COLO668 (cell line): Measurements from ENCODE around the gene PLCXD1.
"Not testable (repeated sequence)": the region's sequence is repeated elsewhere in the genome, so short reads cannot be mapped to it uniquely, and the experiment has no call there.

Experiments used
- DNase-seq: peaks from one replicate; lab custom pipeline; 2025; ENCODE audit not compliant: unreplicated experiment; lab: John Stamatoyannopoulos, UW

The PLCXD1 gene, protein sequence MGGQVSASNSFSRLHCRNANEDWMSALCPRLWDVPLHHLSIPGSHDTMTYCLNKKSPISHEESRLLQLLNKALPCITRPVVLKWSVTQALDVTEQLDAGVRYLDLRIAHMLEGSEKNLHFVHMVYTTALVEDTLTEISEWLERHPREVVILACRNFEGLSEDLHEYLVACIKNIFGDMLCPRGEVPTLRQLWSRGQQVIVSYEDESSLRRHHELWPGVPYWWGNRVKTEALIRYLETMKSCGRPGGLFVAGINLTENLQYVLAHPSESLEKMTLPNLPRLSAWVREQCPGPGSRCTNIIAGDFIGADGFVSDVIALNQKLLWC

DNA sequence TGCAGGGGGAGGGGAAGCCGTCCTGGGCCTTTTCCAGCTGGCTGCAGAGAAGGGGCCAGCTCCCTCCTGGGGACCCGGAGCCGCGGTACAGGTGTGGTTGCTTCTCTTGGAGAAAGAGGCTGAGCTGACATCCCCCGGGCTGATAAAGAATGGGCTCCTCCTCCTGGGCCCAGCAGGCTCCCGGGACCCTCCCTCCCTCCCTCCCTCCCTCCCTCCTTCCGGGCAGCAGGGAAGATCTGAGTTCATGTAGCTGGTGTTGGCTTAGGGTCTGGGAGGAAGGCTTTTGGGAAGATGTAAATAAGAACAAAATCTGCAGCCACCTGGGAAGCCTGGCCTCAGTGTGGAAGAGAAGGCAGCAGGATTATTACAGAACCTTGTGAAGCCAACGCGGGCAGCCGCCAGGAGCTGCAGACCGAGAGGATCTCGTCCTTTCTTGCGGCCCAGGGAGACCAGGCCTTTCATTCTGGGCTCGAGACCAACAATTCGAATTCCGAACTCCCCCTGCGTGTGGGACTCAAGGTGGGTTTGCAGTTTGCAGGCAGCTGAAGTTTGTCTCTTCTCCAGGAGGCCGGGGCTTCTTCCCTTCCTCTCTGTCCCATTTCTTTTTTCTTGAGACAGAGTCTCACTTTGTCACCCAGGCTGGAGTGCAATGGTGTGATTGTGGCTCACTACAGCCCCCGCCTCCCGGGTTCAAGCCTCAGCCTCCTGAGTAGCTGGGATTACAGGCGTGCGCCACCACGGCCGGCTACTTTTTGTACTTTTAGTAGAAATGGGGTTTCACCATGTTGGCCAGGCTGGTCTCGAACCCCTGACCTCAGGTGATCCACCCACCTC, at the start of gene PLCXD1:
TSS of gene PLCXD1 (plus strand) at position 216 of the 834 bp plus-strand sequence. CDS start 2,807 bp downstream, outside the sequence.
- DNase-seq = no peak

DNA sequence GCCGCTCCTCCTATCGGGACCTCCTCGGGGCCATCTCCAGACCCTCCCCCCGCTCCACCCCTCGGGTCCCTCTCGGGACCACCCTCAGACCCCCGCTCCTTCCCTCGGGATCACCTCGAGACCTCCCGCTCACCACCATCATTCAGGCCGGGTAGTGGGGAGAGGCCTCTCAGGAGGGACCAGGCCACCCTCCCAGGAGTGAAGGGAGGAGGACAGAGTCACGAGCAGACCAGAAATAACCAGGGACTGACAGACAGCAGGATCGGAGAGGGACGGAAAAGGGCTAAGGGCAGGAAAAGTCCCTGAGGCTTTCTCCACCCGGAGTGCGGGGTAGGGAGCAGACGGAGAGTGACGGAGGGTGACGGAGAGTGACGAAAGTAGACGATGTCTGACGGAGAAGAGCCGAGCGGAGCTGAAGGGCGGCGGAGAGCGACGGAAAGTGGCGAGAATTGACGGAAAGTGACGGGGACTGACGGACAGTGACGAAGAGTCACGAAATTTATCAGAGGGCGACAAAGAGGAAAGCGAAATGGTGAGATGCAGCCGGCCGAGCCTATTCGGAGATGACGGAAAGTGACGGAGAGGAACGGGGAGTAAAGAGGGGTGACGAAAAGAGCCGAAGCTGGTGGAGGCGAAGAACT, 49.4 kb upstream of the PLCXD1 start:
- DNase-seq = not testable (repeated sequence)

DNA sequence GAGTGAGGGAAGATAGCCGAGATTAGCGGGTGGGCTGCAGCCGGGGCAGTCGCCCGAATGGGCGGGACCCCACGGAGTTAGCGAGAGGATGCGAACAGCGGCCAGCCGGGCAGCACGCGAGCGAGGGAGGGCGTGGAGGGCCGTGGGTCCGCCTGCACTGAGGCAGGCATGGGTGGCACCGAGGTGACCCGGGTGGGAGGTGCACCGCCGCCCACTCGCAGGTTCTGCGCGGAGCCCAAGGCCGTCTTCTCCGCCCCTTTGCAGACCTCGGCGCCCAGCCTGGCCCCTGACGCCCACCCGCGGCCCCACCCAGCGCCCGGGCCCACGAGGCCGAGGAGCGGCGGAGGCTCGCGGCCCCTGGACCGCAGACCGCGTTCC, 48.9 kb upstream of the PLCXD1 start:
- DNase-seq = not testable (repeated sequence)

DNA sequence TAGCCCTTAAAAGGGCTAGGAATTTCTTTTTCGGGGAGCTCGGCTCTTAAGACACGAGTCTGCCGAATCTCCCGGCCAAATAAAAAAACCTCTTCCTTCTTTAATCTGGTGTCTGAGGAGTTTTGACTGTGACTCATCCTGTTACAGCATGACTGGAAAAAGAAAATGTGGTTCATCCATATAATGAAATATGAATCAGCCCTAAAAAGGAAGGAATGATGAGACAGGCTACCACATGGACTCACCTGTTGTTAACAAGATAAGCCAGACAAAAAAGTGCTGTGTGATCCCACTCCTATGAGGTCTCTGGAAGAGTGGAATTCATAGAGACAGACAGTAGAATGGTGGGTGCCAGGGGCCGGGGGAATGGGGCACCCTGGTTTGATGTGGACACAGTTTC, 45.0 kb upstream of the PLCXD1 start:
- not testable (repeated sequence) for DNase-seq

DNA sequence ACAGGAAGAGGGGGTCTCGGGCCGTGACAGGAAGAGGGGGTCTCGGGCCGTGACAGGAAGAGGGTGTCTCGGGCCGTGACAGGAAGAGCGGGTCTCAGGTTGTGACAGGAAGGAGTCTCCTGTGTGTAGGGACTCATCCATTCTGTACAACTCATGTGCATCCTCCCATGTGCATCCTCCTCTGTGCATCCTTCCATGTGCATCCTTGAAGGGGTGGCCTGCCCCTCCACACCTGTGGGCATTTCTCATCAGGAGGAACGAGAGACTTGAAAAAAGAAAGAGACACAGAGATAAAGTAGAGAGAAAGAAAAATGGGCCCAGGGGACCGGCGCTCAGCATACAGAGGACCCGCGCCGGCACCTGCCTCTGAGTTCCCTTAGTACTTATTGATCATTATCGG, 30.2 kb upstream of the PLCXD1 start:
- no peak for DNase-seq

DNA sequence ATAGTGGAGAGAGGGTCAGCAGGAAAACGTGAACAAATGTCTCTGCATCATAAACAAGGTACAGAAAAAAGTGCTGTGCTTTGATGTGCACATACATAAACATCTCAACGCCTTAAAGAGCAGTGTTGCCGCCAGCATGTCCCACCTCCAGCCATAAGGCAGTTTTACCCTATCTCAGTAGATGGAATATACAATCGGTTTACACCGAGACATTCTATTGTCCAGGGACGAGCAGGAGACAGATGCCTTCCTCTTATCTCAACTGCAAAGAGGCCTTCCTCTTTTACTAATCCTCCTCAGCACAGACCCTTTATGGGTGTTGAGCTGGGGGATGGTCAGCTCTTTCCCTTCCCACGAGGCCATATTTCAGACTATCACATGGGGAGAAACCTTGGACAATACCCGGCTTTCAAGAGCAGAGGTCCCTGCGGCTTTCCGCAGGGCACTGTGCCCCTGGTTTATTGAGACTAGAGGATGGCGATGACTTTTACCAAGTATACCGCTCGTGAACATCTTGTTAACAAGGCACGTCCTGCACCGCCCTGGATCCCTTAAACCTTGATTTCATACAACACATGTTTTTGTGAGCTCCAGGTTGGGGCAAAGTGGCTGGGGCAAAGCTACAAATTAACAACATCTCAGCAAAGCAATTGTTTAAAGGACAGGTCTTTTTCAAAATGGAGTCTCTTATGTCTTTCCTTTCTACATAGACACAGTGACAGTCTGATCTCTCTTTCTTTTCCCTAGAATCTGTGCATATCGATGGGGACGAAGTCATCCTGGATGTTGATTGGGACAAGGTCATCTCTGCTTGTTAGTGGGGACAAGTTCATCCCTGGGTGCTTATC, 29.6 kb upstream of the PLCXD1 start:
- not testable (repeated sequence) for DNase-seq

DNA sequence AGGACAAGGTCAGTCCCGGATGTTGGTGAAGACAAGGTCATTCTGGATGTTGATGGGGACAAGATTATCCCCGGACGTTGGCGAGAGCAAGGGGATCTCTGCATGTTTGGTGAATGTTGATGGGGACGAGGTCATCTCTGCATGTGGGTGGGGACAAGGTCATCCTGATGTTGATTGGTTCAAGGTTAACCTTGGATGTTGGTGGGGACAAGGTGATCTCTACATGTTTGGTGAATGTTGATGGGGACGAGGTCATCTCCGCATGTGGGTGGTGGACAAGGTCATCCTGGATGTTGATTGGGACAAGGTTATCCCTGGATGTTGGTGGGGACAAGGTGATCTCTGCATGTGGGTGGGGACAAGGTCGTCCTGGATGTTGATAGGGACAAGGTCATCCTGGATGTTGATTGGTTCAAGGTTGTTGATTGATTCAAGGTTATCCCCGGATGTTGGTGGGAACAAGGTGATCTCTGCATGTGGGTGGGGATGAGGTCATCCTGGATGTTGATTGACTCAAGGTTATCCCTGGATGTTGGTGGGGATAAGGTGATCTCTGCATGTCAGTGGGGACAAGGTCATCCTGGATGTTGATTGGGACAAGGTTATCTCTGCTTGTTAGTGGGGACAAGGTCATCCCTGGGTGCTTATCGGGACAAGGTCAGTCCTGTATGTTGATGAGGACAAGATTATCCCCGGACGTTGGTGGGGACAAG, 28.8 kb upstream of the PLCXD1 start:
- no peak for DNase-seq

DNA sequence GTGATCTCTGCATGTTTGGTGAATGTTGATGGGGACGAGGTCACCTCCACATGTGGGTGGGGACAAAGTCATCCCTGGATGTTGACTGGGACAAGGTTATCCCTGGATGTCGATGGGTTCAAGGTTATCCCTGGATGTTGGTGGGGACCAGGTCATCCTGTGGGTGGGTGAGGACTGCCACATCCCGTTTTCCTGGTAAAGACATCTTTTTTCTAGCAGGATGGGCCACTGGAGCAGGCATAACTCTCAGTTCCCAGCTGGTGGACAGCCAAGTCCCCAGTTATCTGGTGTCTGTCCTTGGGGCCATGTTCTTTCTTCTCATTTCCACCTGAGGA, 28.3 kb upstream of the PLCXD1 start:
- DNase-seq = no peak

DNA sequence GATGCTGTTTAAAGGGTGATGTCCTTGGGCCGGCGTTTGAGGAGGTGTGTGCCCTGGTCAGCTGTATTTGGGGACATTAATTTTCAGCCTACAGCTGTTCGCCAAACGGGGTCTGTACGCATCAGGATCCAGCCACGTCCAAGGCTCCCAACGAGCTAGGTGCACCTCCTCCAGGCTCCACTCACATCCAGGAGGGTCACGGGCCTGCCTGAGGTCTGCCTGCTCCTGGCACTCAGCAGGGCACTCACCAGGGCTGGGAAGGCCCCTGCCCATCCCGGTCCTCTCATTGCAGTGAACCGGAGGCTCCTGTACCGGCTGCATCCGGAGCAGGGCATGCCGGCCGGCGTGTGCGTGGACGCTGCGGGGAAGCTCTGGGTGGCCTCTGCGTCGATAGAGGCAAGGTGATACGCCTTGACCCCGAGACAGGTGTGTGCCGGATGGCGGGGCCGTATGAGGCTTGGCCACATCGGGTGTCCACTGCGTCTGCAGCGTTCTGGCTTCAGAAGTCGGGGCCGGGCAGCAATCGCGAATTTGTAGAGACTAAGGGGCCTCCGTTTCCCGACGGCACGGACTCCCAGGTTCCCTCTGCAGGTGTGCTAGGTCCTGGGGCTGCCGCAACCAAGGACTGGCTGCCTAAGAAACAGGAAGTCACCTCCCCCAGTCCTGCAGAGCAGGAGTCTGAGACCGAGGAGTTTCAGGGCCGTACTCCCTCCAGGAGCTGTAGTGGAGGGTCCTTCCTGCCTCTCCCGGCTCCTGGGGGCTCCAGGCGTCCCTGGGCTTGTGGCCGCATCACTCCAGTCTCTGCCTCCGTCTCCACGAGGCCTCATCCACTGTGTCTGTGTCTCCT, 27.5 kb upstream of the PLCXD1 start:
- no peak for DNase-seq

DNA sequence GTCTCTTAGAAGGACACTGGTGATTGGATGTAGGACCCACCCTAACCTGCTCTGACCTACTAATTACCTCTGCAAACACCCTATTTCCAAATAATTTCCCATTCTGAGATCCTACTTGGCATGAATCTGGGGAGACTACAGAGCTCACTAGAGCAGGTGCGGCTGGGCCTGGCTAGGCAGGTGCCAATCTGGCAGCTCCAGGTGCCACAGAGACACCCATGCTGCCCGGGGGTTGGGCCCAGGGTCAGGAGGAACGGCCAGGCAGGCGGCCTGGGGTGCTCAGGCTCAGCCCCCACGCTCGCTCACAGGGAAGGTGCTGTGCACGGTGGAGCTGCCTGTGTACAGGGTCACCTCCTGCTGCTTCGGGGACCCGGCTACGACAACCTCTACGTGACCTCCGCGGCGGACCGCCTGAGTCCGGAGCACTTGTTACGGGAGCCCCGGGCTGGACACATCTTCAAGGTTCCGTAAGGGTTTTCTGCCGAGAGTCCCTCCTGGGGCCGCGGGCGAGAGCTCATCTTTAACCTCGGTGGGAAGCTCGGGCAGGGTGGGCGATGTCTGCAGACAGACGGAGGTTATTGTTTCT, 26.5 kb upstream of the PLCXD1 start:
- no peak for DNase-seq

DNA sequence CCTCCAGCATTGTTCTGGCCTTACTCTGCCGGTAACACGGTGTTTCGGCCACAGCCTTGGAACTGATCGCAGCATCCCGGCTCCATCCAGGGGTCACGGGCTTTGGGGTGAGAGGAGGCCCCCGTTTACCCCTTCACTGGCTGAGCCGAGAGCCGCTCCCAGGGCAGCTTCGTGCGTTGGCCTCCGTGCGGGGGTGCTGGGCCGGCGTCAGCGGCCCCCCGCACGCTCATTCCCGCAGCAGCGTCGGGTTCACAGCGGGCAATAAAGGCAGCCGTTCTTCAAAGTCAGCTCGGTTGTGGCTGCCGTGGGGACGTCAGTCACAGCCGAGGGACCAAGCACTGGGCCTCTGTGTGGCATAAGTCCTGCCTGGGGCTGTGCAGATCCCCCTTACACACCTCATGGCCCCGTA, 25.3 kb upstream of the PLCXD1 start:
- no peak for DNase-seq

DNA sequence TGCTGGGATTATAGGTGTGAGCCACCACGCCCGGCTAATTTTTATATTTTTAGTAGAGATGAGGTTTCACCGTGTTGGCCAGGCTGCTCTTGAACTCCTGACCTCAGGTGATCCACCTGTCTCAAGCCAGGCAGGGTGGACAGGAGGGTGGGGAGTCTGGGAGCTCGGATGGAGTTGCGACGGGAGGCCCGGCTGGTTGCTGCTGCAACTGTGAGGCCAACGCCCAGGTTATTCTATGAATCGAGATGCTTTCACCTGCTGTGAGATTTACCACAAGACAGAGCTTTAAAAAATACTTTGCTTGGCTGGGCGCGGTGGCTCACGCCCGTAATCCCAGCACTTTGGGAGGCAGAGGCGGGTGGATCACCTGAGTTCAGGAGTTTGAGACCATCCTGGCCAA, 24.1 kb upstream of the PLCXD1 start:
- not testable (repeated sequence) for DNase-seq

DNA sequence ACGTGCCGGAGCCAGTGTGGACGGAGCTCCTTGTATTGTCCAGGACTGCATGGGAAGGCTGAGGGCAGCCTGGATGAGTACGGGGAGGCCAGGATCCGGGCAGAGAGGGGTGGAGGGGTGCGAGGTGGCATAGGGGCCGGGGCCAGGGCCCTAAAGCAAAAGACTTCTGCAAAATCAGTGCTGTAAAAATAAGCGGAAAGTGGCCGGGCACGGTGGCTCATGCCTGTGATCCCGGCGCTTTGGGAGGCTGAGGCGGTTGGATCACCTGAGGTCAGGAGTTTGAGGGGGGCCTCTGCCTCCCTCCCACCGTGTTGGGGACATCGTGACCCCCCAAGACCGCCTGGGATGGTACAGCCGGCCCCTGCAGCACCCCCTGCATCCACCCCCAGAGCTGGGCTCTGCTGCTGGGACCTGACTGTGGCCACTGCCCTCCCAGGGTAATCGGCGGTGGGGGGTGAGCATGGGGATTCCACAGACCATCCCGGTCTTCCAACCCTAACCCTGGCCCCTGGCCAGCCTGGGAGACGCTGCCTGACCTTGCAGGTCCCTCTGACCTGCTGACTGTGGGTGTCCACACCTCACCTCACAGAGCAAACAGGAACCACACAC, 23.4 kb upstream of the PLCXD1 start:
- DNase-seq = no peak

DNA sequence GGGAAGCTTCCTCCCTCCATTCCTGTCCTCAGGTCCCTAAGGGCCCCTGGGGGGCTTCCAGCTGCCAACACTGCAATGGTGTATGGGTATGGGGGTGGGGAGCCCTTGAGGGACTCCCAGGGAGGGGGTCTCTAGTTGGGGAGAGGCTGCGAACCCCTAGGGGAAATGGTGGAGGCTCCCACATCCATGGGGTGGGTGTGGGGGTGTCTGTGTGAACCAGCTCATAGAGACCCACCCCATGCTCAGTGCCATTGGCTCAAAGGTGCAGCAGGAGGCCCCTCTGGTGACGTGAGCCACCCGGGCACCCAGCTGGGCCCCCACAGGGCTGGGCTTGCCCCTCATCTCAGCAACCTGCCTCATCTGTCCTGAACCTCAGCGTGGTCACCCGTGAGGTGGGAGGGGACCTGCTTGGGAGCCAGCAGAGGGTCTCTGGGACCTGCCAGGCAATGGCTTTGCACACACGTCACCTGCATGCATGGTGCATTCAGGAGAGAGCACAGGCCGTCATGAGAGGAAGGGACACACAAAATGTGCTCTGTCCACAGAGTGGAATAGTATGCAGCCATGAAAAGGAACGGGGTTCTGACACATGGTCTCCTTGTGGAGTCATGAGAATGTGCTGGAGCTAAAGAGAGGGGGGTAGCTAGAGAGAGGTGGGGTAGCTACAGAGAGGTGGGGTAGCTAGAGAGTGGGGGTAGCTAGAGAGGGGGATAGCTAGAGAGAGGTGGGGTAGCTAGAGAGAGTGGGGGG, 22.7 kb upstream of the PLCXD1 start:
- DNase-seq = no peak

DNA sequence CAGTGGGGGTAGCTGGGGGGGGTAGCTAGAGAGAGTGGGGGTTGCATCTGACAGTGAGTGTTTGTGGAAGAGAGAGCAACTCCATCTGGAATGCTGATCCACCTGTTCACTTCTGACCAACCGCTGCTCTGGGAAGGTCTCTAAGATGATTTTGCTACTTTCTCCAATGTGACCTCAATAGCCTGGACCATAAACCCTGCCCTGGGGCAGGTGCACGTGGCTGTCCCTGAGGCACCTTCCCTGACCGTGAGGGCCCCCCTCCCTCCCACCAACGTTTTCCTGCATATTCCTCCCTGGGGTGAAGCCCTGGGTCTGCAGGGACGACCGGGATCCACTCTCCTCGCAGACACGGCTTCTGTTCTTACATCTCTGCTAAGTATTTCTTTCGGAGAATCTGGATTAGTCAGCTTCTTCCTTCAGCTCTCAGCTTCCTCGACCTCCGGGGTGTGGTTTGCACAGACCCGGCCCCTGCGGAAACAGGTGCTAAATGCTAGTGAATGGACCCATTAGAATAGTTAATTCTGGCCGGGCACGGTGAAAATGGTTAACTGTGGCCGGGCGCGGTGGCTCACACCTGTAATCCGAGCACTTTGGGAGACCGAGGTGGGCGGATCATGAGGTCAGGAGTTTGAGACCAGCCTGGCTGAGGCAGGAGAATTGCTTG, 21.4 kb upstream of the PLCXD1 start:
- no peak for DNase-seq

DNA sequence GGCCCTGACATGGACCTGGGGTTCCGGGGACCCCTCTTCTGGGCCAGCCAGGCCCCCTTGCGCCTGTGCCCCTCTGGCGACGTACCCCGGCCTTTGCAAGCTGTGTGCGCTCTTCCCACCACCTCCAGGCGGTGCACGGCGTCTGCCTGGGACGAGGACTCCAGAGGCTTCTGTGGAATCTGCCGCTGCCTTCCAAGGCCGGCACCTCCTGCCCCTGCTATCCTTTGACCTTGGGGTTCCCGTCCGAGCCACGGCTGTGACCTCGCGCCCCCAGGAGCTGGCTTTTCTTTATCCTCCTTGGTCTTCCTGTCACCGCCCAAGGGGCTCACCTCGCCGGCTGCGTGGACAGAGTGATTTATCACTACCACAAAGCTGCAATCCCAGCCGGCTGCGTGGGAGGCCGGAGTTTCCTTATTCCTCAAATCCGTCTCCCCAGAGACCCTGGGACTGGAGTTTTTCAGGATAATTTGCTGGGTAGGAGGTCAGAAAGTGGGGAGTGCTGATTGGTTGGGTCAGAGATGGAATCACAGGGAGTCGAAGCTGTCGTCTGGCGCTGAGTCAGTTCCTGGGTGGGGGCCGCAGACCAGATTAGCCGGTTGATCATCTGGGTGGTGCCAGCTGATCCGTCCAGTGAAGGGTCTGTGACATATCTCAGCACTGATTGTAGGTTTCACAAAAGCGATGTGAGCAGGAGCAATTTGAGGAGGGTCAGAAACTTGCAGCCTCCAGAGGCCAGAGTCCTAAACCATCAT, 19.8 kb upstream of the PLCXD1 start:
- no peak for DNase-seq

DNA sequence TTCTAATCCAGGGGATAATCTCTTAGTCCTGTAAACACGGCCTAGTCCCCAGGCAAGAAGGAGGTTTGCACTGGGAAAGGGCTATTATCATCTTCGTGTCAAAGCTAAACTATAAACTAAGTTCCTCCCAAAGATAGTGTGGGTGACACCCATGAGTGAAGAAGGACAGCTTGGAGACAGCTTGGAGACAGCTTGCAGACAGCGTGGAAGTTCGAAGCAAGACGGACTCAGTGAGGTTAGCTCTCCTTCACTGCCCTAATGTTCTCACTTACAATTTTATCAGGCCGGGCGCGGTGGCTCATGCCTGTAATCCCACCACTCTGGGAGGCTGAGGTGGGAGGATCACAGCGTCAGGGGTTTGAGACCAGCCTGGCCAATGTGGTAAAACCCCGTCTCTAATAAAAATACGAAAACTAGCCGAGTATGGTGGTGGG, 19.2 kb upstream of the PLCXD1 start:
- DNase-seq = no peak
